GM15510 (cell line): ENCODE results near the gene TOPBP1.

Source experiments
- POLR2A ChIP-seq: IDR thresholded peaks from 3 replicates; pipeline ENCODE4 v1.6.1; 2011; ENCODE audit warnings: borderline replicate concordance; ENCODE audit not compliant: insufficient read length; ENCODE audit errors: extremely low read depth

The TOPBP1 gene

GRCh38 chr3:133661454-133662277, at the start of gene TOPBP1:
Gene TOPBP1, minus strand, starts transcription at chr3:133661941. Its CDS starts 814 bp downstream, at chr3:133661127.
- peak; percentile 79 for TF ChIP-seq POLR2A

DNA sequence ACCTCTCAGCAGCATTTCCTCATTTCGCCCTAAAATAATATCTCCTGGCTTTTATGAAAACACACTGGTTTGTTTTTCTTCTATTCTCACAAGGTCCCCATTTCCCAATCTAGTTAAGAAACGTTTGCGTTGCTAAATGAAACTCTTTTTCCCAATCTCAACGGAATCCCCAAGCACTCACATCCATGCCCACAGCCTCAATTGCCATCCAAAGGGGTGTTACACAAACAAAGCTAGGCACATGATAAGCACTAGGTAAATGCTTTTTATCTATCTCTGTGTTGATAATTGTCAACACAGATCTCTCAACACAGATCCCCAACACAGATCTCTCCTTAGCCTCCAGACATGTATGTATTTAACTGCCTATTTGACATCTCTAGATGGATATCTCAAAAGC, 49.3 kb upstream of the TOPBP1 start:
- no peak for TF ChIP-seq POLR2A

GRCh38 chr3:133709139-133709750, 47.5 kb upstream of the TOPBP1 start:
- no peak for TF ChIP-seq POLR2A

DNA sequence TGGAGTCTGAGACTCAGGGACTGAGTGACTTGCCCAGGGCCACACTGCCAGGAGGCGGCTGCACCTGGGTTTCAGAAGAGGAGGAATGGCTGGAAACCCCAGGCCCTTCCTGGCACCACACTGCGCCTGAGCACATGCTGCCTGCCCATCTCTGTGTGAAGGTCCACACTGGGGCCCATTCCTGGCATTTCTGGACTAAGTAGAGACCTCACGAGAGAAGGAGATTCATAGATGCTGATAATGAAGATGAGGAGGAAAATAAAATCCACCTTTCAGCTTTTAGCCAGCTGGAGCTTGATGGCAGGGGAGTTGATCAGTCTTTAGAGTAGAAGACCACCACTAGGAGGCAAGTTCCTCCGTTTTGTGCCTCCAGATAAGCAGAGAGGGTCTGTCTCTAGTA, 44.3 kb upstream of the TOPBP1 start:
- TF ChIP-seq POLR2A = no peak

DNA sequence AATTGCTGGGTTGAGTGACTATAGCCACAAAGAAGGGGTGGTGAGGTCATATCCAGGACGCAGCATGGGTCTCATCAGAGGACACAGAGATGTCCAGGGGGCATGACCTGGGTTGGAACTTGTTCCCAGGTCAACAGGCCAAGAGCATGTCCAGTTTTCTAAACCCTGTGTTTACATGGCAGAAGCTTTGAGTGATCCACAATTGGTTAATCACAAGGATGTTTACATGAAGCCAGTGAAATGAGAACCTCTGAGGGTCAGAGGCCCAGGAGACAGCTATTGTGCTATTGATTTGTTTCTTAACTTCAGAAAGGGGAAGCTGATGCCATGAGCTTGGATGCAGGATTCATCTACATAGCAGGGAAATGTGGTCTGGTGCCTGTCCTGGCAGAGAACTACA, 42.2 kb upstream of the TOPBP1 start:
- no peak for TF ChIP-seq POLR2A

DNA sequence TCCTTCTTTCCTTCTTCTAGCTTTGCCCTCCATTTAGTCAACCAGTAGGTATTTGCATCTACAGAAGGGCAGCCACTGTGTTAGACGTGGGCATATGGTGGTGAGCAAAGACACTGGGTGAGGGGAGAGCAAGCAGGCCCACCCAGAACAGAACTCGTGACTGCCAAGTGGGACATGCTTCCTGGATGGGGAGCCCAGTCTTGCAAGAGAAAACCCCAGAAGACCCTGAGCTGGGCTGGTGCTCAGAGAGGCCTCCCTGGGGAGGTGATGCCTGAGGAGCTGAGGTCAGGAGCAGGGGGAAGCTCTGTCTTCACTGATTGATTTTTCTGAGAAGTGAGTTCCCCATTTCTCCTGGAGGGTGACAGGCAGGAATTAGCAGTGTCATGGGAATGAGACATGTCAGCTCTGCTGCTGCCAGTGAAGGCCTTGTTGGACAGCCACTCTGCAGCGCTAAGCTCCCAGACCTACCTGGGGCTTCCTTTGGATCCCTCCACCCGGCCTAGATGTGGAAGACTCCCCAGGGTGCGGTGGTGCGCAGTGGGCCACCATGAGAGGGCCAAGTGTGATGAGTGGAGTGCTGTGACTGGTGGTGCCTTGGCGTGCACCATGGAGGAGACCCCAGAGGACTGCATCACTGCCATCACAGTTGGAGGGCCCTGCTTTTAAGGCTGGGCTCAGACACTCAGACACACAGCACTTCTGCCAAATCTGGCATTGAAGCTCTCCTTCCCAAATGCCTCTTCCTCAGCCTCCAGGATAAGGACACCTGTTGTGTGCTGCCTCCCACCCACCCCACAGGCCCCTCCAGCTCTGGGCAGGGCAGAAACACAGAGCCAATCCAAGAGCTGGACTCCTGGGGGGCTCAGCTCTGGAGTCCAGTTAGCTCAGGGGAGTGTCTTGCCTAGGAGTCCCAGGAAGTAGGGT, 40.0 kb upstream of the TOPBP1 start:
- no peak for TF ChIP-seq POLR2A

DNA sequence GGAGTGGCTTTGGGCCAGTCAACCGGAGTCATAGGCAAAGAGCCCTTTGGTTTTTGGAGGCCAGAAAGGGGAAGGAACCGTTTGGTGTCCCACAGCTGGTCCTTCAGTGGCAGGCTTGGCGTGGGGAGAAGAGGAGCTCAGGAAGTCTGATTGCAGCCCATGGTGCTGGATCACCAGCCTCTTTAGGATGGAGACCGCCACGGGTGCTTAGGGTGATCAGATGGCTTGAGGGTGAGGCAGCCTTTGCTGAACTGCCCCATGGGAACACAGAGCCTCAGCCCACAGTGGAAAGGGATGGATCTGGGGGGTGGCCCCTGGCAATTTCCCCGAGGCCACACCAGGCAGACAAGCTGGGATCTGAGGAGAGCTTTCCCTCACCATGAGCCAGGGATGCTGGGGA, 38.6 kb upstream of the TOPBP1 start:
- TF ChIP-seq POLR2A = no peak

DNA sequence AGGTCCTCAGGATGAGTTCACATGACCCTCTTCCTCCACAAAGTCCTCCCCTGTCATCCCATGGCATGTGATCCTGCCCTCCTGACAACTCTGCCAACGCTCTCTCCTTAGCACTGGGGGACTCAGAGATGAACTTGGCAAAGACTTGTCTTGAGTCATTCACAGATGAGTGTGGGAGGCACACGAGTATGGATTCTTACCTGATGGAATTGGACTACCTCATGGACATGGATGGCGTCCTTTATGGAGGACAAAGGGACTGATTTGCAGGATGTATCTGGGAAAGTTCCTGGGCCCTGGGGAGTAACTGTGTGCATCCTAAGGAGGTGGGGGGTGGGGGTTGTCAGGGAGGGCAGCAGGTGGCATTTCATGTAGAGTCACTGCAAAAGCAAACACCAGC, 38.2 kb upstream of the TOPBP1 start:
- no peak for TF ChIP-seq POLR2A

DNA sequence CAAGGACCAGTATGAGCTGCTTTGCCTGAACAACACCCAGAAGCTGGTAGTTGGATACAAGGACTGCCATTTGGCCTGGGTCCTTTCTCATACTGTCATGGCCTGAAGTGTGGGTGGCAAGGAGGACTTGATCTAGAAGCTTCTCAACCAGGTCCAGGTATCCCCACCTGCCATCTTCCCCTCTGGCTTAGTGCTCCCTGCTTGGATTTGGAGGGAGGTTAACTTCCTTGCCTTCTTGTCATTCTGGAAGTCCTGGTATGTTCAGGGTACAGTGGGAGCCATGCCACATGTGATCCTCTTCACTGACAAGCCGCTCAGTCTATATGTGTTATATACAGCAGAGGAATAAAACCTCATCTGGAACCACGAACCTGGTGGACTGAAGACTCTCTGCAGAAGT, 37.7 kb upstream of the TOPBP1 start:
- TF ChIP-seq POLR2A = no peak

GRCh38 chr3:133697960-133698359, 36.2 kb upstream of the TOPBP1 start:
- no peak for TF ChIP-seq POLR2A

- no peak for TF ChIP-seq POLR2A
These were observed 33.9 kb upstream of the TOPBP1 start for GRCh38 chr3:133695560-133696171.

DNA sequence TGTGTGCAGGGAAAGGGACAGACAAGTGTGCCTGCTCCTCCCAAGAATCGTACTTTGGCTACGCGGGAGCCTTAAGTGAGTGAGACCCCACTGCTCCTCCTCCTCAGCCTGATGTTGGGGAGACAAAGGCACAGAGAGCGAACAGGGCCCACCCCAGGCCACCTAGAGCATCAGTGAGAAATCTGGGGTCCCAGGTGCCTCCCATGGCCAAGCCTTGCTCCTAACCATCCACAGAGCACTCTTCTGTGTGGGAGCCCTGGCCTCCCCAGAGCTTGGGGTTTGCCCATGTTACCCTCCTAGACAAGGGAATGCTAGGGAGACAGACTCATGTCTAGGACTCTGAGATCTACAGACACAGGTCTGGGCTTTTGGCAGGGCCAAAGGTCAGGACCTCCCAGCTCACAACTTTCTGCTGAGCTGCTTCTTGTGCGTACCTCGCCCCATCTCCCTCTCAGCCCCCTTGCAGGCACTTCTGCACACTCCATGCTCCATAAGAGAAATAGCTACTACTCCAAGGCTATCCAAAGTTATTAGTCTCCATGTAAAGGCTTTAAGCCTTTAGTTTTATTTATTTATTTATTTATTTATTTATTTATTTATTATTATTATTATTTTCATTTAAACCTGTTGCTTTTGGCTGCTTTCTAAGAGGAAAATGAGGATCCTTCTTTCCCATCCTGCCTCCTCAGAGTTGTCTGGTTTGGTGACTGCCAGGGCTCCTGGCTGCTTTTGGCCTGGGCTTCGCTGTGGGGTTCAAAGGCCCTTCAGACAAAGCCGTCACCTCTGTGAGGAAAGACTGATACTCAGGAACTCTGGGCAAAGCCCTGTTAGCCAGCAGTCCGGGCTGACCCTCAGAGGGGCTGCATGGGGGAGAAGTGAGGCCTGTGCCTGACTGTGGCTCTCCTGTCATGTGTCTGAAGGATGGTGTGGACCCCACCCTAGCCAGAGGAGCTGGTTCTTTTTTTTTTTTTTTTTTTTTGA, 32.8 kb upstream of the TOPBP1 start:
- TF ChIP-seq POLR2A = no peak

GRCh38 chr3:133693821-133694220, 32.1 kb upstream of the TOPBP1 start:
- no peak for TF ChIP-seq POLR2A
